Ureter (tissue), 1 donor: ENCODE data around the gene KRTAP5-3. TPM values are rescaled to one million over a fixed set of nuclear protein-coding genes. Genes with fewer than 3 reads are reported as not detected.
"Not testable (repeated sequence)": the region's sequence is repeated elsewhere in the genome, so short reads cannot be mapped to it uniquely, and the experiment has no call there.

Experiments used
- DNase-seq: peaks from one replicate; pipeline ENCODE4 v3.0.0-alpha.2; 2020; ENCODE audit warnings: low spot score
- total RNA-seq: library from RNA; stranded (reverse); gene quantifications from one replicate; pipeline ENCODE4 v1.2.4, GENCODE V29; 2023
- donor health status: DM: yes; HTN: yes; CAD: no.

The KRTAP5-3 gene
- total RNA-seq, 1 donor from 2014 or later, result not detected

- no peak for DNase-seq
These were observed 11.2 kb upstream of the KRTAP5-3 start for GRCh38 chr11:1619449-1619848.

DNA sequence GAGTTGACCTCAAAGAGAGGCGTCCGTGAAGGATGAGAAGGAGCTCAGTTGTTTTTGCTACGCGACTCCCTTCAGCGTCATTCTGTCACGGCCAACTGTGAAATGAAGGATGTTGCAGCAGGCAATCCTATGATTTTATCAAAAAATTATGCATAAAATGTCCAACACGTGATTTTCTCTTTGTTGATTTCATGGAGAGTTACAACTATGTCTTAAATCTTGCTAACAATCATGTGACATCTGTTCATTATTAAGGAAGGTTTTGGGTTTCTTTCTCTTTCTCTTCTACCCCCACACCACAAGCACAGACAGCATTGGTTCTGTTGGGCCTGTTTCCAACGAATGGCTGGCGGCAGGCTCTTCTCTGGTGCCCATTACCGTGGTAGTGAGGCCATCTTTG lies 10.0 kb upstream of the KRTAP5-3 start:
- DNase-seq, result no peak

DNA sequence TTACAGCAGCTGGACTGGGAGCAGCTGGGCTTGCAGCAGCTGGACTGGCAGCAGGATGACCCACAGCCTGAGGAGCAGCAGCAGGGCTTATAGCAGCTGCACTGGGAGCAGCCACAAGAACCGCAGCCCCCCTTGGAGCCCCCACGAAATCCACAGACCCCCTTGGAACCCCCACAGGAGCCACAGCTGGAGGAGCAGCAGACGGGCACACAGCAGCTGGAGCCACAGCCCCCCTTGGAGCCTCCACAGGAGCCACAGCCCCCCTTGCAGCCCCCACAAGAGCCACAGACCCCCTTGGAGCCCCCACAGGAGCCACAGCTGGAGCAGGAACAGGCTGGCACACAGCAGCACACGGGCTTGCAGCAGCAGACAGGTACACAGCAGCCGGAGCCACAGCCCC lies 362 bp downstream of the KRTAP5-3 start:
- DNase-seq, result not testable (repeated sequence)

DNA sequence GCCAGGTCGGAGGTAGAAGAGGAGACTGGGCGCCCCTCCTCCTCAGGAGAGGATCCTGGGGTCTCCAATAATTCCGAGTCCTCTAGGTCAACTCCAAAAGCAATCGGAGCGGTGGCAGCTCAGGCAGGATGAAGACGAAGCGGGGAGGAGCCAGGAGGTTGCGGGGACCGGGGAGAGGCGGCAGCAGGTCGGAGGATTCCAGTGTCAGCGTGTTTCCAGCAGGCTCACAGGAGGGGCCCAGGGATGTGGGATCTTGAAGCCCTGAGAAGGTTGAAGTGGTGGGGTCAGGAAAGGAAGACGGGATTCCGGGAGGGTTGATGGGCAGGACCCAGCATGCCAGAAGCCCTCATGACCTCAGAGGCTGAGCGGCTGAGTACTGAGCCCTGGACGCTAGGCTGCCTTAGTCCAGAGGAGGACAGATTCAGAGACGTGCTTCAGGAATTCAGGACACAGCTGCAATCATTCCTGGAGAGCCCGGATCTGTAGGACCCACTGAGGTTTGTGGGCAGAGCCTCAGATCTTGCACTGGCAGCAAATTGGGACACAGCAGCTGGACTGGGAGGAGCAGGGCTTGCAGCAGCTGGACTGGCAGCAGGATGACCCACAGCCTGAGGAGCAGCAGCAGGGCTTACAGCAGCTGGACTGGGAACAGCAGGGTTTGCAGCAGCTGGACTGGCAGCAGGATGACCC lies 962 bp downstream of the KRTAP5-3 start:
- not testable (repeated sequence) for DNase-seq

DNA sequence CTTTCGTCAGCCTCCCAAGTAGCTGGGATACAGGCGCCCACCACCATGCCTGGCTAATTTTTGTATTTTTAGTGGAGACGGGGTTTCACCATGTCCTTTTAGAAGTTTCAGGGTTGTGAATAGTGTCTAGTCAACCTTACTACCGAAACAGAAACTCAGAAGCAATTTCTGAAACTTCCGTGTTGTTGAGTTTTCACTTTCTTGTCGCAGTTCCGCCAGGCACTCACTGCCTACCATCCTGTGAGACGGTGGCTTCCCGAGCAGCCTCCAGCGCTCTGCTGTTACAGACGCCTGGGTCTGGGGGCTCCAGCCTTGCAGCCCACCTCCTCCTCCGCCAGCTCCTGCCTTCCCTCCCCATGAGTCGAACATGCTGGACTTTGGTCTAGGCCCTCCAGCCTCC lies 2.3 kb downstream of the KRTAP5-3 start:
- DNase-seq, result not testable (repeated sequence)

DNA sequence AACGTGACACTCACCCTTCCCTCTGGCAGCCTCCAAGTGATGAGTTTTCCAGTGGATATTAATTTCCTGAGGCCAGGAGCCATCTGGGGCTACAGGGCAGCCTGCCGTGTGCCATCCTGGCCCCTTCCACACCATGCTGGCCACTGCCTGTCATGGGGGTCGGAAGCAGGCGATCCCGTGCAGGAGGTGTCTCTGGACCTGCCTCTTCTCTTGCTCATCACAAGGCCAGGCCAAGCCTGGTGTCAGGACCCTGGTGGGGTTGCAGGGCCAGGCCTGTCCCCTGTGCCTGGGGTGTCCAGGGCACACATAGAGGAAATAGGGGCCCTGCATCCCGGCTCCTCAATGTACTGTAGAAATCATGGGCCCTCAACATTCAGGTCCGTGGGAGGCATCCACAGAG lies 3.6 kb downstream of the KRTAP5-3 start:
- no peak for DNase-seq

DNA sequence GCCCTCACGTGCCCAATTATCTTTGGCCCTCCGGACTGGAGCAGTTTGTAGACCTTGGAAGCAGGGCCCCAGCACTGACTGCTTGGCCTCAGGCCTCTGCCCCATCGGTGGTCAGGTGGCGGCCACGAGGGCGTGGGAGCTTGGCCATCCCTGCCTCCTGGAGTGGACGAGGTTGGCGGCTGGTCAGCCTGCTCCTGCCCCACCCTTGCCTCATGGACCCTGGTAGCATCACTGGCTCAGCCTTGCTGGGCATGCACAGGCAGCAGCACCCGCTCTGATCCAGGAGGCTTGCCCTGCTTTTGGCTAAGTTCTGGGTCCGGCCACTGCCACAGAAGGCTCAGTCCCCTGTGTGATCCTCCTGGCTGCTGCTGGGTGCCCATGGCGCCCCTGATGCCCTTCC lies 4.1 kb downstream of the KRTAP5-3 start:
- no peak for DNase-seq

DNA sequence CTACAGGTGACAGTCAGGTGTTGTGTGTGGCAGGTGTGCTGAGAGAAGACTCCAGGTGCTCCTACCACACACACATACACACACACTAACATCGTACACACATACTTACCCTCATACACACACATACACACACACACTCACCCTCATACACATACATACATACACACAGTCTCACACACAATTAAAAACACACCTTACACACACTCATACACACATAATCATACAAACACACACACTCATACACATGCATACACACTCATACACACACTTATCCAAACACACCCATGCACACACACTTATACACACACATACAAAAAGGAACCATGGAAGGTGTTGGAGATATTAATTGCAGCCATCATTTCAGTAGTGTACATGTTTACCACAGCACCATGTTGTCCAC lies 4.6 kb downstream of the KRTAP5-3 start:
- DNase-seq, result no peak

DNA sequence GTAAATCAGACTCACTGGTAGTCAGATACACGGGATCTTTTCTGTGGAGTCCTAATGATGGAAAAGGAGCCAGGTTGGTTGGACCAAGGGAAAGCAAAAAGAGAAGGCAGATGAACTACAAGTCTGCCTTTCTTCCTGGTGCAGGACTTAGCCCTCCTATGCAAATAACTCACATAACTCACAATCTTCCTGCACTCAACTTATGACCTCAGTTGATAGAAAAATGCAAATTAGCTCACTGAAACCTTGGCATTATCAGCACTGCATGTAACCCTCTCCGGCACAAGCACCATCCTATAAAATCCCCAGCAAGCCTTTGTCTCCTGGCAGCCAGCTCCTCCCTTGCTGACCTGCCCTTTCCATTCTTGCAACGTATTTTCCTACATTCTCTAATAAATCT lies 6.6 kb downstream of the KRTAP5-3 start:
- not testable (repeated sequence) for DNase-seq

DNA sequence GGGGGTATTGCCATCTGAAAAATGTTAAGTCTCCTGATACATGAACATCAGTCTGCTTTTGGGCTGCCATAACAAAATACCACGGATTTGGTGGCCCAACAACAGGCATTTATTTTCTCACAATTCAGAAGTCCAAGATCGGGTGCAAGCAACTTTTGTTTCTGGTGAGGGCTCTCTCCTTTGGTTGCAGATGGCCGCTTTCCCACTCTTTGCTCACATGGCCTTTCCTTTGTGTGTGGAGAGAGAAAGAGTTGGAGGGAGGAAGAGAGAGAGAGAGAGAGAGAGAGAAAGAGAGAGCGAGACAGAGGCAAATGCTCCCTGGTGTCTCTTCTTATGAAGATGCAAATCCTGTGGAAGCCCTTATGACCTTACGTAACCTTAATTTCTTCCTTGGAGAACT lies 7.6 kb downstream of the KRTAP5-3 start:
- no peak for DNase-seq

- no peak for DNase-seq
These were observed 9.4 kb downstream of the KRTAP5-3 start for GRCh38 chr11:1598816-1599215.

DNA sequence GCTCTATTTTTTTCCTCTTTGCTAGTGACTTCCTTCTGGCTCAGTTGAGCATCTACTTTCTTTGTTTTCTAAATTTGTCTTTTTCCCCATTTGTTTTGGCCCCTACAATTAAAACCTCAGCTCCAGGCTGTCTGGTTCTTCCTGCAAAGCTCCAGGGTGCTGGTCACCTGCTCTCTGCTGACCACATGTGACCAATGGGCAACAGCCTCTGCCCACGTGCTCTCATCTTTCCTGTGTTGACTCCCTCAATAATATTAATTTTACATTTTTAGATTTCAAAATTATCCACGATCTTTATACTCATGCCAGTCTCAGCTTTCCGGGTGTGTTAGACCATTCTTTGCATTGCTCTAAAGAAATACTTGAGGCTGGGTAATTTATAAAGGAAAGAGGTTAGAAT lies 9.9 kb downstream of the KRTAP5-3 start:
- not testable (repeated sequence) for DNase-seq

DNA sequence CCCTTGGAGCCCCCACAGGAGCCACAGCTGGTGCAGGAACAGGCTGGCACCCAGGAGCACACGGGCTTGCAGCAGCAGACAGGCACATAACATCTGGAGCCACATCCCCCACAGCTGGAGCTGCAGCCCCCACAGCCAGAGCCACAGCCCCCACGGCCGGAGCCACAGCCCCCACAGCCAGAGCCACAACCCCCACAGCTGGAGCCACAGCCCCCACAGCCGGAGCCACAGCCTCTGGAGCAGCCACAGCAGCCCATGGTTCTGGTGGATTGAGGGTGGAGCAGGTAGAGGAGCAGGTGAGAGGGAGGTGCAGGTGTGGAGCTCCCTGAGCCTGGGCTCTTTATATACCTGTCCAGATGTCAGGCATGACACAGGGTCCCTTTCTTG lies 10.3 kb downstream of the KRTAP5-3 start, which contains the start of gene KRTAP5-2:
Gene KRTAP5-2, minus strand, starts transcription at position 301 of the 387 bp plus-strand sequence. Its CDS starts 44 bp downstream, at position 257.
- no peak for DNase-seq

GRCh38 chr11:1597331-1597993 lies 10.8 kb downstream of the KRTAP5-3 start:
- DNase-seq, result no peak

DNA sequence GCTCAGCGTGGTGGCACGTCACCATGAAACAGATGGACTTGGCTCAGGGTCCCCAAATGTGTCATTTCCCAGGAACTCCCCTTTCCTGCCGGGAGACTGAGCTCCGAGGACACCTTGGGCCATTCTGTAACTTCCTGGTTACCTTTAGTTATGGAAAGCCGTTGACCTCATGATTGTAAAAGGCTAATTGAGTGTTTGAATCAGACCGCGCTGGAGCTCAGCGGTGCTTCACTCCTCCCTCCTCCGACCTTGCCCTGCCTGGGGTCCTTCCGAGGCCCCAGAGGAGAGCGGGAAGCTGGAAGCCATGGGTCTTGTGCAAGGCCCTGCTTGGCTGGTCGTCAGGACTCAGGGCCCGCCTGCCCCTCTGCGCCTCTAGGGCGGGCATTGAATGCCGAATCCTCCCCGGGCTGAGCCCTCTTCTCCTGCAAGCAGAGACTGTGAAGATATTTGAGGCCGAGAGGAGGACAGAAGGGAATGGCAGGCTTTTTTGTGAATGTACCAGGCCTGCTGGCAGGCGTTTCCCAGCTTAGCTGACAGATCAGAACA lies 11.6 kb downstream of the KRTAP5-3 start:
- not testable (repeated sequence) for DNase-seq

GRCh38 chr11:1595994-1596575 lies 12.2 kb downstream of the KRTAP5-3 start:
- not testable (repeated sequence) for DNase-seq

DNA sequence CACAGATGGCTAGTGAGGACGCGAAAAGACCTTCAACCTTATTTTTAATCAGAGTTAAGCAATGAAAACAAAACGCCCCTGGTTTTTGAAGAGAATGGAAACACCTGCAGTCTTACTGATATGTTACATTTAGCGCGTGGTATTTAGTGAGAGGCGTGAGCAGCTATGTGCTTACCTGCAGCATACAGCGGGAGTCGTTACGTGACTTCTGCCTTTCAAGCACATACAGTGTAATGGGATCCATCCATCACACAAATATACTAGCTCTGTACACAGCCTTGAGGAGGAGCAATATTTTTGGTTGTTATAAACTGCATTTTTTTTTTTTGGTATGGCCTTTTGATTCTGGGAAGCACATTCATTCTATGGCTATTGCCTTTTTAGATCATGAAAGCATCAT lies 15.6 kb downstream of the KRTAP5-3 start:
- no peak for DNase-seq

- no peak for DNase-seq
These were observed 18.3 kb downstream of the KRTAP5-3 start for GRCh38 chr11:1589996-1590395.

- not testable (repeated sequence) for DNase-seq
These were observed 18.9 kb downstream of the KRTAP5-3 start for GRCh38 chr11:1589191-1589963.

DNA sequence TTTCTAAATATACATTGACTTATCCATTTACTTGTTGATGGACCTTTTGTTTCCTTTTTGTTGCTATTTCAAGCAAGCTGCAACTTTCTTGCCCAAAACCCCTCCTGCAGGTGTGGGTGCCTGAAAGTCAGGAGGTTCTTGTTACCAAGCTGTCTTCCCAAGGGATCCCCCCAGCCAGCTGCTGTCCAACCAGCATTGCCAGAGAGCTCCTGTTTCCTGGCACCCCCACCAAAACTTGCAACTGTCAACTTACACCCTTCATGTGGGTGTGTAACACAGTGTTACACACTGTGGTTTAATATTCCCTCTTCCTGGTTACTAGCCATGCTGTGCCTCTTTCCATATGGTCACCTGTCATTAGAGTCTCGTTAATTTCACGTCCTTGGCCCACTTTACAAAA lies 21.6 kb downstream of the KRTAP5-3 start:
- no peak for DNase-seq

DNA sequence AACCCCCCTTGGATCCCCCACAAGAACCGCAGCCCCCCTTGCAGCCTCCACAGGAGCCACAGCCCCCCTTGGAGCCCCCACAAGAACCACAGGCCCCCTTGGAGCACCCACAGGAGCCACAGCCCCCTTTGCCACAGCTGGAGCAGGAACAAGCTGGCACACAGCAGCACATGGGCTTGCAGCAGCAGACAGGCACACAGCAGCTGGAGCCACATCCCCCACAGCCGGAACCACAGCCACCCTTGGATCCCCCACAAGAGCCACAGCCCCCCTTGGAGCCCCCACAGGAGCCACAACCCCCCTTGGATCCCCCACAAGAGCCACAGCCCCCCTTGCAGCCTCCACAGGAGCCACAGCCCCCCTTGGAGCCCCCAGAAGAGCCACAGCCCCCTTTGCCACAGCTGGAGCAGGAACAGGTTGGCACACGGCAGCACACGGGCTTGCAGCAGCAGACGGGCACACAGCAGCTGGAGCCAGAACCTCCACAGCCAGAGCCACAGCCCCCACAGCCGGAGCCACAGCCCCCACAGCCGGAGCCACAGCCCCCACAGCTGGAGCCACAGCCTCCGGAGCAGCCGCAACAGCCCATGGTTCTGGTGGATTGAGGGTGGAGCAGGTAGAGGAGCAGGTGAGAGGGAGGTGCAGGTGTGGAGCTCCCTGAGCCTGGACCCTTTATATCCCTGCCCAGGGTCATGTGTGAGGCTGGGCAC lies 23.4 kb downstream of the KRTAP5-3 start, which contains the start of gene KRTAP5-1:
Gene KRTAP5-1, minus strand, starts transcription at position 623 of the 710 bp plus-strand sequence. Its CDS starts 34 bp downstream, at position 589.
- not testable (repeated sequence) for DNase-seq
